Pancreas (tissue), 10 donors: ENCODE data around the gene DRAXIN. TPM values are rescaled to one million over a fixed set of nuclear protein-coding genes. Genes with fewer than 3 reads are reported as not detected.

Experiments used
- ATAC-seq, 4 donors: fragments of 200-7000 bp; cut with Tn5 transposase; one replicate each; pipeline versions ENCODE4 v1.8.0 to v1.9.1; 2020; ENCODE audit warnings: mild to moderate bottlenecking in 4 of 4, moderate library complexity in 4 of 4
- DNase-seq, 6 donors: peaks; one replicate each; pipeline ENCODE4 v3.0.0-alpha.2; 2020
- FAIRE-seq: peaks from 2 replicates; lab custom pipeline; 2012; peaks lifted over from hg19 to GRCh38; lab: Jason Lieb, UNC
- H3K27ac ChIP-seq, 4 donors: fragments of 200-600 bp; sonication (generic); 1 replicate in 3 of 4; 2 replicates in 1 of 4; pipeline versions ENCODE4 v1.5.0 to v1.8.0; 2020
- H3K27me3 ChIP-seq, 4 donors: fragments of 200-600 bp; one replicate each; pipeline ENCODE4 v1.8.0; 2021
- H3K36me3 ChIP-seq, 3 donors: fragments of 200-600 bp; sonication (generic) in 1 of 3; one replicate each; pipeline versions ENCODE4 v1.5.0 to v1.8.0; 2020 to 2021
- H3K4me1 ChIP-seq, 3 donors: fragments of 200-600 bp; one replicate each; pipeline ENCODE4 v1.8.0; 2021
- H3K4me3 ChIP-seq, 4 donors: fragments of 200-600 bp; sonication (generic) in 2 of 4; one replicate each; pipeline versions ENCODE4 v1.5.0 to v1.8.0; 2020 to 2021
- H3K9me3 ChIP-seq, 4 donors: fragments of 200-600 bp; one replicate each; pipeline ENCODE4 v1.8.0; 2021
- CTCF ChIP-seq, 4 donors: fragments of 200-600 bp; sonication (generic) in 3 of 4; IDR thresholded peaks; one replicate each; pipeline versions ENCODE4 v1.5.0 to v1.8.0; 2021; ENCODE audit warnings: antibody characterized with exemption in 4 of 4
- WGBS, 2 donors: extraction: QIAGEN DNeasy Blood & Tissue Kit; methylation state at CpG; one replicate each; pipeline ENCODE4 v1.1.7; 2013; 5-methylcytosine and 5-hydroxymethylcytosine counted together
- intact Hi-C, 3 donors: fragments of 100-400 bp; cut with DNase I; formaldehyde crosslinking; loops; one replicate each; pipeline versions ENCODE4 v1.11.1 to v1.14.2; 2022
- polyA plus RNA-seq, 2 donors: library from polyadenylated mRNA; stranded (reverse); fragments of 200-250 nt; gene quantifications; one replicate each; pipeline ENCODE4 v1.2.3, GENCODE V29; 2013
- total RNA-seq, 6 donors: library from RNA; stranded (reverse); fragmentation: NEBNext Ultra II Directional in 4 of 6; extraction: Animal tissue kit (Norgen Biotek cat#: 25700) in 4 of 6; gene quantifications; one replicate each; pipeline versions ENCODE4 v1.2.1 to v1.2.4, GENCODE V29; 2021 to 2023
- donor health status: healthy with polysubstance abuse.
- donor health status: DM: no; HTN: no; CAD: no; lungs with moderate emphysema.
- donor health status: DM: no; HTN: no; CAD: no.
- donor health status: control.
- donor health status: control.
- donor health status: Bipolar disorder and iron deficiency.
- donor health status: DM: yes; HTN: yes; CAD: no.
- donor health status: DM: no; HTN: no; CAD: no.
- donor health status: DM: no; HTN: no; CAD: no.
- donor health status: DM: yes; HTN: yes; CAD: no.

DRAXIN gene
- total and polyA plus RNA-seq, 8 donors = under 0.01 to 0.09 (median 0.03) TPM; not detected in 1

- H3K27ac ChIP-seq = no peak overlapping the region
- TF ChIP-seq CTCF (IDR thresholded peaks at IDR 0.05) = no peak
- no peak for ATAC-seq
- no peaks in the 10 kb centered on the region for H3K27me3 ChIP-seq
- no peaks in the 10 kb centered on the region for H3K9me3 ChIP-seq
- intact Hi-C loops = no loop called here
- peaks cover 5 to 8% (median 6%) of the 10 kb centered on the region in 3 donors for H3K4me1 ChIP-seq
- no peaks in the 10 kb centered on the region for H3K36me3 ChIP-seq
- no peak for DNase-seq
- WGBS, 2 donors = 85 to 92% methylated on average over 3 of the region's 3 CpGs
- H3K4me3 ChIP-seq = no peak overlapping the region
- FAIRE-seq = no peak
Observed at GRCh38 chr1:11733306-11733705, 41.8 kb downstream of the DRAXIN start.

GRCh38 chr1:11735531-11735853 is 44.0 kb downstream of the DRAXIN start:
- ATAC-seq (no peak), DNase-seq (no peak), FAIRE-seq (no peak)
- H3K36me3 ChIP-seq = no peaks in the 10 kb centered on the region
- 30 to 34% methylated on average over 4 of the region's 4 CpGs for WGBS, 2 donors
- no peaks in the 10 kb centered on the region for H3K27me3 ChIP-seq
- intact Hi-C loops = no loop called here
- peak overlapping the region; percentile 45 to 85 (median 69) for H3K27ac ChIP-seq
- peak overlapping the region; percentile 55 to 84 (median 72) for H3K4me3 ChIP-seq
- peaks cover 5 to 12% (median 6%) of the 10 kb centered on the region in 3 donors for H3K4me1 ChIP-seq
- TF ChIP-seq CTCF (IDR thresholded peaks at IDR 0.05) = no peak
- H3K9me3 ChIP-seq = no peaks in the 10 kb centered on the region

- H3K27me3 ChIP-seq = no peaks in the 10 kb centered on the region
- H3K27ac ChIP-seq = peak within 1 kb of the TSS; percentile 45 to 85 (median 69)
- FAIRE-seq (no peak), DNase-seq (peak; percentile 93 to 99 (median 96)), ATAC-seq (peak; percentile 91 to 94 (median 93))
- 1% methylated on average over 59 of the region's 59 CpGs for WGBS, 2 donors
- H3K4me3 ChIP-seq = peak within 1 kb of the TSS; percentile 55 to 84 (median 72)
- no peaks in the 10 kb centered on the region for H3K36me3 ChIP-seq
- no peaks in the 10 kb centered on the region for H3K9me3 ChIP-seq
- intact Hi-C loops = no loop called here
- peaks cover 5 to 12% (median 6%) of the 10 kb centered on the region in 3 donors for H3K4me1 ChIP-seq
- TF ChIP-seq CTCF (IDR thresholded peaks at IDR 0.05) = no peak
Observed at GRCh38 chr1:11735854-11736745, 44.6 kb downstream of the DRAXIN start, which contains the start of gene AGTRAP. AGTRAP (plus strand) TSS chr1:11736136; CDS start chr1:11736209, 73 bp downstream.

GRCh38 chr1:11736746-11737639 is 45.5 kb downstream of the DRAXIN start:
- 8% methylated on average over 15 of the region's 15 CpGs for WGBS, 2 donors
- intact Hi-C loops = no loop called here

More at GRCh38 chr1:11736746-11737639, 45.5 kb downstream of the DRAXIN start:
- peak overlapping the region; percentile 55 to 84 (median 72) for H3K4me3 ChIP-seq
- TF ChIP-seq CTCF (IDR thresholded peaks at IDR 0.05) = no peak
- no peaks in the 10 kb centered on the region for H3K9me3 ChIP-seq
- peaks cover 5 to 13% (median 6%) of the 10 kb centered on the region in 3 donors for H3K4me1 ChIP-seq
- H3K27ac ChIP-seq = peak overlapping the region; percentile 45 to 85 (median 69)
- DNase-seq (peak in 3 of 6 donors; percentile 43 to 65 (median 52)), FAIRE-seq (no peak), ATAC-seq (peak; percentile 63 to 74 (median 68))
- H3K27me3 ChIP-seq = no peaks in the 10 kb centered on the region
- H3K36me3 ChIP-seq = no peaks in the 10 kb centered on the region
